DND-41 (cell line): ENCODE data around the gene PCAT6.
"Not testable (repeated sequence)": the region's sequence is repeated elsewhere in the genome, so short reads cannot be mapped to it uniquely, and the experiment has no call there.

Source experiments
- ATAC-seq: fragments of 200-7000 bp; cut with Tn5 transposase; 3 replicates; pipeline ENCODE4 v1.9.1; 2021; ENCODE audit warnings: low read depth; ENCODE audit not compliant: insufficient read depth
- DNase-seq: peaks from one replicate; pipeline ENCODE4 v3.0.0-alpha.2; 2020
- H2AFZ ChIP-seq: 2 replicates; pipeline ENCODE4 v1.6.0; 2012; ENCODE audit warnings: low read depth, low read length
- H3K27ac ChIP-seq: 2 replicates; pipeline ENCODE4 v1.5.1; 2012; ENCODE audit warnings: low read length, inconsistent platforms
- H3K27me3 ChIP-seq: fragments of 200-600 bp; sonication (generic); 2 replicates; pipeline ENCODE4 v1.6.0; 2012; ENCODE audit warnings: low read length, mild to moderate bottlenecking, inconsistent platforms; ENCODE audit not compliant: insufficient read depth, poor library complexity
- H3K36me3 ChIP-seq: 2 replicates; pipeline ENCODE4 v1.5.1; 2012; ENCODE audit warnings: low read length, inconsistent platforms; ENCODE audit not compliant: insufficient read depth
- H3K4me1 ChIP-seq: 2 replicates; pipeline ENCODE4 v1.5.1; 2012; ENCODE audit warnings: mild to moderate bottlenecking, low read length; ENCODE audit not compliant: insufficient read depth
- H3K4me2 ChIP-seq: 2 replicates; pipeline ENCODE4 v1.6.0; 2012; ENCODE audit warnings: mild to moderate bottlenecking, moderate library complexity, low read length, inconsistent platforms; ENCODE audit not compliant: insufficient read depth
- H3K4me3 ChIP-seq, 2 experiments: fragments of 200-600 bp in 1 of 2; shearing (Covaris generic) in 1 of 2; 2 replicates each; pipeline ENCODE4 v1.5.1; 2012 to 2016; ENCODE audit warnings: inconsistent platforms in 2 of 2, low read length in 2 of 2, mild to moderate bottlenecking in 2 of 2, low read depth in 1 of 2, moderate library complexity in 1 of 2
- H3K79me2 ChIP-seq: 2 replicates; pipeline ENCODE4 v1.6.0; 2012; ENCODE audit warnings: low read length, inconsistent platforms; ENCODE audit not compliant: insufficient read depth
- H3K9ac ChIP-seq: 2 replicates; pipeline ENCODE4 v1.6.0; 2012; ENCODE audit warnings: low read depth, mild to moderate bottlenecking, inconsistent platforms, low read length, moderate library complexity
- H3K9me3 ChIP-seq: 2 replicates; pipeline ENCODE4 v1.5.1; 2012; ENCODE audit warnings: low read length, moderate library complexity, mild to moderate bottlenecking, inconsistent platforms; ENCODE audit not compliant: insufficient read depth, severe bottlenecking
- H4K20me1 ChIP-seq: 2 replicates; pipeline ENCODE4 v1.6.0; 2012; ENCODE audit warnings: low read length; ENCODE audit not compliant: insufficient read depth
- EZH2 ChIP-seq: IDR thresholded peaks from 3 replicates; pipeline ENCODE4 v1.6.1; 2012; ENCODE audit warnings: borderline replicate concordance, low read depth, mild to moderate bottlenecking, moderate library complexity, low read length, inconsistent platforms; ENCODE audit not compliant: severe bottlenecking
- TF ChIP-seq, protein P1 (sequence below): IDR thresholded peaks from 2 replicates; pipeline ENCODE4 v1.5.1; 2012; ENCODE audit warnings: borderline replicate concordance, low read length, moderate library complexity, mild to moderate bottlenecking; ENCODE audit not compliant: poor library complexity, severe bottlenecking; ENCODE audit errors: extremely low read depth

Gene PCAT6

DNA sequence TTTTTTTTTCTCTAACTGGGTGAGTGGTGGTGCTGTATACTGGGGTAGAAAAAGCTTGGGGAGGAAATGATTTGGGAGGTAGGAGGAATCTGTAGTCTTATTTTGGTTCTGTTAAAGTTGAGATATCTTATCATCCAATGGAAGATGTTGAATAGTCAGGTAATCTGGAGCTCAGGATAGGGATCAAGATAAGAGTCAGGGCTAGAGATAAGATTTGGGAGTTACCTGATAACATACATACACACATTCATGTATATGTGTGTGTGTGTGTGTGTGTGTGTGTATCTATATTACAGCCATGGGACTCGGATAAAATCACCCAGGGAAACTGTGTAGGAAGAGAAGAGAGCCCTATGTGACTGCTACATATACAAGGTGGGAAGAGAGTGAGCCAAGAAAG is 8.1 kb downstream of the PCAT6 start:
- no peaks in the 10 kb centered on the region for H4K20me1 ChIP-seq
- no peak overlapping the region for H2AFZ ChIP-seq
- H3K27ac ChIP-seq: no peak overlapping the region
- TF ChIP-seq EZH2: no peak
- TF ChIP-seq, protein P1, sequence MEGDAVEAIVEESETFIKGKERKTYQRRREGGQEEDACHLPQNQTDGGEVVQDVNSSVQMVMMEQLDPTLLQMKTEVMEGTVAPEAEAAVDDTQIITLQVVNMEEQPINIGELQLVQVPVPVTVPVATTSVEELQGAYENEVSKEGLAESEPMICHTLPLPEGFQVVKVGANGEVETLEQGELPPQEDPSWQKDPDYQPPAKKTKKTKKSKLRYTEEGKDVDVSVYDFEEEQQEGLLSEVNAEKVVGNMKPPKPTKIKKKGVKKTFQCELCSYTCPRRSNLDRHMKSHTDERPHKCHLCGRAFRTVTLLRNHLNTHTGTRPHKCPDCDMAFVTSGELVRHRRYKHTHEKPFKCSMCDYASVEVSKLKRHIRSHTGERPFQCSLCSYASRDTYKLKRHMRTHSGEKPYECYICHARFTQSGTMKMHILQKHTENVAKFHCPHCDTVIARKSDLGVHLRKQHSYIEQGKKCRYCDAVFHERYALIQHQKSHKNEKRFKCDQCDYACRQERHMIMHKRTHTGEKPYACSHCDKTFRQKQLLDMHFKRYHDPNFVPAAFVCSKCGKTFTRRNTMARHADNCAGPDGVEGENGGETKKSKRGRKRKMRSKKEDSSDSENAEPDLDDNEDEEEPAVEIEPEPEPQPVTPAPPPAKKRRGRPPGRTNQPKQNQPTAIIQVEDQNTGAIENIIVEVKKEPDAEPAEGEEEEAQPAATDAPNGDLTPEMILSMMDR: no peak
- no peaks in the 10 kb centered on the region for H3K36me3 ChIP-seq
- H3K4me1 ChIP-seq: no peaks in the 10 kb centered on the region
- H3K9ac ChIP-seq: no peak overlapping the region
- H3K79me2 ChIP-seq: no peaks in the 10 kb centered on the region
- ATAC-seq (no peak), DNase-seq (no peak)
- H3K27me3 ChIP-seq: peaks cover 9% of the 10 kb centered on the region
- no peak overlapping the region for H3K4me3 ChIP-seq
- H3K4me2 ChIP-seq: no peak overlapping the region
- H3K9me3 ChIP-seq: no peaks in the 10 kb centered on the region

DNA sequence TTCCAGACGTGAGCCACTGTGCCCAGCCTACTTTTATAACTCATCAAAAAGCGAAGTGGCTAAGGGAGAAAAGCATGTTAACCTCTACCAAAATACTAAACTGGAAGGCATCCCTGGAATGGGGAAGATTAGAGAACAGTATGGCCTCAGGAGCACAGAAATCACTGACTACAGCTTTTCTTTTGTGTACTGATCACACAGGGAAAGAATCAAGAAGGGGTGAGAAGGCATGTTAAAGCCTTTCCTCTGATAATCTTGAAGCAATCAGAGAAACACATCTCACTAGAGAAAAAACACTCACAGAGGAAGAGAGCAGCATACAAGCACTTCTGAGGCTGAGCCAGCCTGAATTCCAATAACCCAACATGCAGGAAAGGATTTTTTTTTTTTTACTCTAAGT is 10.7 kb downstream of the PCAT6 start:
- Histone ChIP-seq H3K27me3 (peaks cover 10% of the 10 kb centered on the region), H3K9ac (no peak overlapping the region), H3K4me1 (no peaks in the 10 kb centered on the region), H2AFZ (no peak overlapping the region), H3K36me3 (no peaks in the 10 kb centered on the region), H3K4me2 (no peak overlapping the region), H4K20me1 (no peaks in the 10 kb centered on the region), H3K4me3 (no peak overlapping the region), H3K27ac (no peak overlapping the region), H3K9me3 (no peaks in the 10 kb centered on the region), H3K79me2 (no peaks in the 10 kb centered on the region)
- no peak for TF ChIP-seq EZH2
- TF ChIP-seq, protein P1: no peak
- DNase-seq: no peak
- no peak for ATAC-seq

DNA sequence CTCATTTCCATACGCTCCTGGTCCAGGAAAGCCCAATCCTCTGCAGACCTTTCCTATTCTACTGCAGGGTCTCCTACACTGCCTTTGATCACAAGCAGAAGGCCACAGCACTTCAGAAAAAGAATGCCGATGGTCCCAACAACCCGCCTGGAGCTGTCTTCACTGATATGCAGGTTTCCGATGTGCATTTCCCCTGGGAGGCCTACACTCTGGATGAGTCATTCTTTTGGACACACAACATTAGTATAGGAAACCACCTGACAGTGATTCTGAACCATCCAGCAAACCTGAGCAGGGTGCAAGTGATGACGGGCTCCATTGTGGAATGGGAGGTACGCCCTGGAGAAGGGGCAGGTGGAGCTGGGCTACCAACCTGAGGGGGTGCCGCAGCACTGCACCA is 15.0 kb downstream of the PCAT6 start:
- TF ChIP-seq EZH2: no peak
- TF ChIP-seq, protein P1: no peak
- no peak overlapping the region for H3K4me2 ChIP-seq
- ATAC-seq (no peak), DNase-seq (no peak)
- H4K20me1 ChIP-seq: no peaks in the 10 kb centered on the region
- H3K79me2 ChIP-seq: no peaks in the 10 kb centered on the region
- H3K9me3 ChIP-seq: no peaks in the 10 kb centered on the region
- peaks cover 3% of the 10 kb centered on the region for H3K27me3 ChIP-seq
- H2AFZ ChIP-seq: no peak overlapping the region
- H3K9ac ChIP-seq: no peak overlapping the region
- H3K36me3 ChIP-seq: no peaks in the 10 kb centered on the region
- H3K27ac ChIP-seq: no peak overlapping the region
- H3K4me1 ChIP-seq: no peaks in the 10 kb centered on the region
- H3K4me3 ChIP-seq: no peak overlapping the region

DNA sequence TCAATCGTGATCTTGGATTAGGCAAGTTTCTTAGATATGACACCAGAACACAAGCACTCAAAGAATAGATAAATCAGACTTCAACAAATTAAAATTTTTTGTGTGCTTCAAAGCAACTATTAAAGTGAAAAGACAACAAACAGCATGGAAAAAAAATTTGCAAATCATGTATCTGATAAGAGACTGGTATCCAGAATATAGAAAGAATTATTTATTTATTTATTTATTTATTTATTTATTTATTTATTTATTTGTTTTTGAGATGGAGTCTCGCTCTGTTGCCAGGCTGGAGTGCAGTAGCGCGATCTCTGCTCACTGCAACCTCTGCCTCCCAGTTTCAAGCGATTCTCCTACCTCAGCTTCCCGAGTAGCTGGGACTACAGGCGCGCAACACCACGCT is 18.5 kb downstream of the PCAT6 start:
- not testable (repeated sequence) for H3K4me3 ChIP-seq, ATAC-seq, H2AFZ ChIP-seq, H3K9me3 ChIP-seq, H3K36me3 ChIP-seq, DNase-seq, H3K79me2 ChIP-seq, H3K9ac ChIP-seq, H3K4me1 ChIP-seq, H4K20me1 ChIP-seq, H3K27me3 ChIP-seq, H3K4me2 ChIP-seq, H3K27ac ChIP-seq
